ENCODE data around the gene APIP.

Gene APIP

GRCh38 chr11:34836958-34837856 lies 79.0 kb downstream of the APIP start:
- DNase-seq, result no peak

- no peak for DNase-seq
Measured at GRCh38 chr11:34833602-34834001, 82.6 kb downstream of the APIP start.
